ENCODE results near the gene GSTM5.
"Not testable (repeated sequence)": the region's sequence is repeated elsewhere in the genome, so short reads cannot be mapped to it uniquely, and the experiment has no call there.

GSTM5 gene

GRCh38 chr1:109697066-109697465 lies 15.0 kb upstream of the GSTM5 start:
- no peak for DNase-seq (ENCODE audit: low spot score)

GRCh38 chr1:109697861-109698260 lies 14.2 kb upstream of the GSTM5 start:
- not testable (repeated sequence) for DNase-seq (ENCODE audit: low spot score)

- DNase-seq (ENCODE audit: low spot score) = not testable (repeated sequence)
These were observed 9.1 kb upstream of the GSTM5 start for GRCh38 chr1:109702940-109703339.

- DNase-seq (ENCODE audit: low spot score) = no peak
These were observed 7.9 kb upstream of the GSTM5 start for GRCh38 chr1:109704173-109704572.

- DNase-seq (ENCODE audit: low spot score) = no peak
These were observed 6.6 kb upstream of the GSTM5 start for GRCh38 chr1:109705411-109705810.

- DNase-seq (ENCODE audit: low spot score) = not testable (repeated sequence)
These were observed 3.1 kb upstream of the GSTM5 start for GRCh38 chr1:109708949-109709348.

- not testable (repeated sequence) for DNase-seq (ENCODE audit: low spot score)
These were observed 2.2 kb upstream of the GSTM5 start for GRCh38 chr1:109709822-109710221.

- no peak for DNase-seq (ENCODE audit: low spot score)
These were observed 342 bp downstream of the GSTM5 start for GRCh38 chr1:109712321-109712864.

- DNase-seq (ENCODE audit: low spot score) = no peak
These were observed 1.6 kb downstream of the GSTM5 start for GRCh38 chr1:109713636-109714035.

- no peak for DNase-seq (ENCODE audit: low spot score)
These were observed 2.8 kb downstream of the GSTM5 start for GRCh38 chr1:109714661-109715372.

- no peak for DNase-seq (ENCODE audit: low spot score)
These were observed 4.1 kb downstream of the GSTM5 start for GRCh38 chr1:109716121-109716520.

- no peak for DNase-seq (ENCODE audit: low spot score)
These were observed 4.6 kb downstream of the GSTM5 start for GRCh38 chr1:109716570-109717090.

- DNase-seq (ENCODE audit: low spot score) = no peak
These were observed 5.7 kb downstream of the GSTM5 start for GRCh38 chr1:109717729-109718128.

GRCh38 chr1:109718495-109718894 lies 6.4 kb downstream of the GSTM5 start:
- DNase-seq (ENCODE audit: low spot score) = no peak

GRCh38 chr1:109719337-109719837 lies 7.3 kb downstream of the GSTM5 start:
- DNase-seq (ENCODE audit: low spot score) = no peak

GRCh38 chr1:109721042-109721441 lies 9.0 kb downstream of the GSTM5 start:
- DNase-seq (ENCODE audit: low spot score) = no peak

- no peak for DNase-seq (ENCODE audit: low spot score)
These were observed 9.9 kb downstream of the GSTM5 start for GRCh38 chr1:109721971-109722370.

GRCh38 chr1:109722908-109723691 lies 11.0 kb downstream of the GSTM5 start:
- DNase-seq (ENCODE audit: low spot score) = no peak

GRCh38 chr1:109724933-109725332 lies 12.9 kb downstream of the GSTM5 start:
- DNase-seq (ENCODE audit: low spot score) = no peak

GRCh38 chr1:109725510-109725909 lies 13.5 kb downstream of the GSTM5 start:
- DNase-seq (ENCODE audit: low spot score) = no peak

GRCh38 chr1:109726007-109726406 lies 14.0 kb downstream of the GSTM5 start:
- DNase-seq (ENCODE audit: low spot score) = no peak

- no peak for DNase-seq (ENCODE audit: low spot score)
These were observed 14.8 kb downstream of the GSTM5 start for GRCh38 chr1:109726728-109727373.

Data from COLO829 (cell line).